Measurements from ENCODE around the gene ADH7.

- TF ChIP-seq POLR2AphosphoS5 (IDR thresholded peaks at IDR 0.05; ENCODE audit: low read depth, low read length) (no peak), POLR2A (IDR thresholded peaks at IDR 0.05; ENCODE audit: low read depth, low read length) (no peak), TAF1 (IDR thresholded peaks at IDR 0.05; ENCODE audit: borderline replicate concordance, low read depth, low read length) (no peak)
Observed at GRCh38 chr4:99383833-99384392, 51.2 kb downstream of the ADH7 start.

Data from GM12892 (cell line).